H1 (cell line): ENCODE measurements around the gene ZNF189. TPM values are rescaled to one million over a fixed set of nuclear protein-coding genes. Genes with fewer than 3 reads are reported as not detected.

Experiments
- CHD1 ChIP-seq: IDR thresholded peaks from 2 replicates; pipeline ENCODE4 v1.6.1; 2012; ENCODE audit warnings: low read depth, low read length, improper control_type of control experiment
- CTBP2 ChIP-seq: IDR thresholded peaks from 2 replicates; pipeline ENCODE4 v1.7.0; 2011; ENCODE audit warnings: borderline replicate concordance, mild to moderate bottlenecking, moderate library complexity, mixed read lengths, low read length; ENCODE audit not compliant: insufficient read depth, insufficient read length
- GABPA ChIP-seq: IDR thresholded peaks from 2 replicates; pipeline ENCODE4 v1.6.1; 2011; ENCODE audit warnings: mild to moderate bottlenecking, low read length, moderate library complexity, borderline replicate concordance; ENCODE audit not compliant: insufficient read depth
- GTF2F1 ChIP-seq: IDR thresholded peaks from 2 replicates; pipeline ENCODE4 v1.6.1; 2012; ENCODE audit warnings: low read depth, low read length, improper control_type of control experiment, borderline replicate concordance
- JUN ChIP-seq: IDR thresholded peaks from 2 replicates; pipeline ENCODE4 v1.6.1; 2011; ENCODE audit warnings: low read depth, mild to moderate bottlenecking, improper control_type of control experiment, low read length
- YY1 ChIP-seq: IDR thresholded peaks from 2 replicates; pipeline ENCODE4 v1.6.1; 2011; ENCODE audit warnings: low read depth, mild to moderate bottlenecking, low read length
- ZNF274 ChIP-seq: IDR thresholded peaks from 2 replicates; pipeline ENCODE4 v1.7.0; 2012; ENCODE audit warnings: low read length, borderline replicate concordance; ENCODE audit errors: extremely low read depth
- polyA plus RNA-seq, 7 experiments: library from polyadenylated mRNA; depleted of rRNA in 3 of 7; stranded (reverse) in 5 of 7; unstranded in 2 of 7; fragments of >200 nt in 5 of 7; fragments of 200-250 nt in 2 of 7; gene quantifications; 1 replicate in 5 of 7; 2 replicates in 1 of 7; 4 replicates in 1 of 7; pipeline versions ENCODE4 v1.2.1 to v1.2.3, GENCODE V29; 2011 to 2013; ENCODE audit warnings: missing spikeins in 2 of 7, mixed read lengths in 2 of 7
- total RNA-seq: library from RNA; stranded (reverse); fragmentation: NEBNext Ultra II Directional; extraction: Animal tissue kit (Norgen Biotek cat#: 25700); gene quantifications from 2 replicates; pipeline ENCODE4 v1.2.1, GENCODE V29; 2021

Gene ZNF189
- total and polyA plus RNA-seq, 2 of the 8 experiments (the other 6 are each of a cell fraction or from before 2014, with no cell fraction given) = 1.9 to 12.3 TPM

- TF ChIP-seq GTF2F1 = no peak
- no peak for TF ChIP-seq GABPA
- no peak for TF ChIP-seq JUN
- no peak for TF ChIP-seq YY1
- TF ChIP-seq CTBP2 = no peak
- TF ChIP-seq CHD1 = no peak
- TF ChIP-seq ZNF274 = no peak
Measured at GRCh38 chr9:101400120-101400519, 1.5 kb downstream of the ZNF189 start (continued).
